Left lobe of liver (tissue), 2 donors: Measurements from ENCODE around the gene OR4K13. TPM values are rescaled to one million over a fixed set of nuclear protein-coding genes. Genes with fewer than 3 reads are reported as not detected.

Experiments used
- ATAC-seq: fragments of 200-7000 bp; cut with Tn5 transposase; one replicate; pipeline ENCODE4 v1.9.1; 2020; ENCODE audit warnings: mild to moderate bottlenecking, moderate library complexity
- DNase-seq: peaks from one replicate; pipeline ENCODE4 v3.0.0-alpha.2; 2020; ENCODE audit warnings: low spot score
- total RNA-seq: library from RNA; stranded (reverse); gene quantifications from one replicate; pipeline ENCODE4 v1.2.1, GENCODE V29; 2021
- donor health status: DM: no; HTN: no; CAD: no; lungs with moderate emphysema.
- donor health status: DM: no; HTN: yes; CAD: no.

Gene OR4K13, protein sequence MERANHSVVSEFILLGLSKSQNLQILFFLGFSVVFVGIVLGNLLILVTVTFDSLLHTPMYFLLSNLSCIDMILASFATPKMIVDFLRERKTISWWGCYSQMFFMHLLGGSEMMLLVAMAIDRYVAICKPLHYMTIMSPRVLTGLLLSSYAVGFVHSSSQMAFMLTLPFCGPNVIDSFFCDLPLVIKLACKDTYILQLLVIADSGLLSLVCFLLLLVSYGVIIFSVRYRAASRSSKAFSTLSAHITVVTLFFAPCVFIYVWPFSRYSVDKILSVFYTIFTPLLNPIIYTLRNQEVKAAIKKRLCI
- not detected for total RNA-seq

DNA sequence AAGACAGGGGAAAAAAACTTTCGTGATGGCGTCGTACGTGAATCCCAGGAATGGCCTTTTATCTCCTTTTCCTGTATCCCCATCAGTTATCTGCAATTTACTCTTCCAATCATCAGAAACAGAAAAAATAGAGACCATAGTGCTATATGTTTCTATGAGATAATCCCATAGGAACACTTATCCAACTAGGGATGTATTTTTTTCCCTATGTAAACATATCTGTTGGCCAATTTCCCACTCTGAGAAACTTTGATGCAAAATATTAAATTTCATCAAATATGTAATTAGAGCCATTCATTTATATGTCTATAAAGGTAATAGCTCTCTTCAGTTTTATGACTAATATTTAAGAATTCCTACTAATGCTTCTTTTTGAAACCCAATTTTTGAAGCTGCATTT lies at the start of gene OR4K13:
Gene OR4K13 (minus strand): TSS at position 101 of the 400 bp plus-strand sequence. CDS start 1,280 bp downstream, outside the sequence.
- no peak for ATAC-seq
- no peak for DNase-seq

DNA sequence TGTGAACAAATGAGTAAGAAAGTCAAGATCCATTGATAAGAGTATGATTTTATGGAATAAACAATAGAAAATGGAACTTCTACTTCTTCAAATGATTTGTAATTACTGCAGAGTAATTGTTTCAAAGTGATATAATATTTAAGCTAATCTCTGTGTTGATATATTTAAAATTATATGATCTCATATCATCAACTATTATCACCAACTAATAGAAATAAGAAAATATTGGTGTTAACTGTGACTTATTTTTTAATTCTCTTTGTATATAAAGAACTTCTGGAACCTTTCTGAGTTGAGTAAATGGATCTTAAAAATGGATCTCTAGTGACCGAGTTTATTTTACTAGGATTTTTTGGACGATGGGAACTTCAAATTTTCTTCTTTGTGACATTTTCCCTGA lies 23.9 kb upstream of the OR4K13 start, which contains the start of gene OR4L1:
Gene OR4L1 (plus strand): TSS at position 301 of the 400 bp plus-strand sequence. CDS start 0 bp downstream, at position 301.
- no peak for ATAC-seq
- no peak for DNase-seq

DNA sequence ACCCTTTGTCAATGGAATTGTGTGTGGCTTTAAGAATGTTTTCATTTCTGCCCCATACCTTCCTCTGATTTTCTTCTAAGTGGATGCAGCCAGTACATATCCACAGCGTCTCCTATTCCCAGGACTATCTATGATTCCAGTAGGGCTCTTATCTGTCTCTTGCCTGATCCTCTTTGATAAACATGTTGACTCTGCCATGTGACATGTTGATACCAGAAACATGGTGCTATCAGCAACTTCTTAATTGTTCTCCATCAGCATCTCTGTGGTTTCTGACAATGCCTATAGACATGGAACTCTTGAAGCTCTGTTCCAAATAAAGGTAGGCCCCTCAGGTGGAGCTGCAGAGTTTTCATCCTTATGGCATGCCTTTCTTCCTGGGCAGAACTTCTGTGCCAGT lies 12.4 kb upstream of the OR4K13 start:
- no peak for ATAC-seq
- DNase-seq, result no peak

DNA sequence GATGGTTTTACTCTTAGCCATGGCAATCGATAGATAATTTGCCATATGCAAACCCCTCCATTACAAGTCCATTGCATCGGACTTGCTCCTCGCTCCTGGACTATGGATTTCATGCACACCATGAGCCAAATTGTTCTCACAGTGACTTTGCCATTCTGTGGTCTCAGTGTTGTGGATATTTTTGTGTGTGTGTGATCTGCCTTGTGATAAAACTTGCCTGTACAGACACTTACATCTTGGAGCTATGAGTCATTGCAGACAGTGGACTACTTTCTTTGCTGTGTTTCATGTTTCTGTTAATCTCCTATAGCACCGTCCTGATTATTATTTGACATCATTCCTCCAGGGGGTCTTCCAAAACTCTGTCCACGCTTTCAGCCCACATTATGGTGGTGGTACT lies 8.4 kb upstream of the OR4K13 start:
- ATAC-seq (no peak), DNase-seq (no peak)

DNA sequence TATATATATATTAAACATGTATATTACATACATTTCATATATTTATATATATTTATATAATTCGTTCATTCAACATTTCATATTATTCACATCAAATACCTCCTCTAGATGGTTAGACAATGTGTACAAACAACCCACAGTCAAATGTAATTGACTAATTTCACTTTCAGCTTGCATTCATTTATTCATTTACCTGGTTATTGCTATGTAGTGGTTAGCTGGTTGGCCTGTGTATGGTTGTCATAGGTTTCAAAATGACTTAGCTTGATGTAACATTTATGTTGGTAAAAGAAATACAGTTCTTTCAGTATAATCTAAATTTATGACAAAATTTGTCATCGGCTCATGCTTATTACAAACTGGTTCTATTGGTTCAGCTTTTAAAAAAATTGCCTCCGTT lies 389 bp downstream of the OR4K13 start:
- no peak for ATAC-seq
- DNase-seq, result no peak

DNA sequence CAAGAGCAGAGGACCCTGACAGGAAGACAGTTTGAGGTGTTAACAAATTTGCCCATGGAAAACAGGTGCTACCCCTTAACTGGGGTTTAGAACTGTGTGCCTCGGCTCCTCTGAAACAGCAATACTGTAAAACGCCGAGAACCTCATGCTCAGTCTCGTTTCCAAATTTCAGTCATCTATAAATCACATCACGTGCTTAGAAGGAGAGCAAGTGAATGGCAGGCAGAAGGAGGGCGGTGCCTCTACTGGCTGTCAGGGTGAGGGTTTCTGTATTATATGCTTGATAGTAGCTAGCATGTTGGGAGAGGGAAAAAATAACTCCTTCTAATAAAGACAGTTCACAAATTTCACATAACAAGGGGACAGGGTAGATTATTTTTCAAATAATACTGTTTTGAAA lies 4.8 kb downstream of the OR4K13 start:
- ATAC-seq, result no peak
- DNase-seq, result no peak

DNA sequence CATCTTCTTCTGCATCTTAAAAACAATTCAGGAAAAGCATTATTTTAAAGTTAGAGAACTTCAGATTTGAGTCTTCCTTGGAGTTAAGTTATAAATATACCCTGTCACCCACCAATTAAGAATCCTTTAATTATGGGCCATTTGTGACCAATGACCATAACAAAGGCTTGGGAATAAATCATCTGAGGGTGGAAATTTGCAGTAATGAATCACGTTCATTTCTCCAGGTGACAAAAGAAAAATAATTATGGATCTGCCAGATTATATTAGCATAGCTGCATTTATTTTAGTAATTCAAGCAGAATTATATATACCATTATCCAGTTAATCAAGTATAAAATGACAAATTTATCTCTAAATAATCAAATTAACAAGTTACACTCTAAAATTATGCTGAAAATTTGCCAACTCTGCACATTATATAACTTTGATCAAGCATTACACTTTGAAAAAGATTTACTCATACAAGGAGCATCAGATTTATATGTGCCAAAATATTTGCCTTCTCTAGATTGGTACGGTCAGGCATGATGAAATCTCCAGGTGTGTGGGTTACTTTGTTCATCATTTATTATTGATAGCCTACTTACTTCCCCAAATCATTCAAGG lies 16.5 kb downstream of the OR4K13 start, which contains the start of gene OR4K14:
Gene OR4K14 (minus strand): TSS at position 51 of the 609 bp plus-strand sequence. CDS start 4,114 bp downstream, outside the sequence.
- no peak for DNase-seq

DNA sequence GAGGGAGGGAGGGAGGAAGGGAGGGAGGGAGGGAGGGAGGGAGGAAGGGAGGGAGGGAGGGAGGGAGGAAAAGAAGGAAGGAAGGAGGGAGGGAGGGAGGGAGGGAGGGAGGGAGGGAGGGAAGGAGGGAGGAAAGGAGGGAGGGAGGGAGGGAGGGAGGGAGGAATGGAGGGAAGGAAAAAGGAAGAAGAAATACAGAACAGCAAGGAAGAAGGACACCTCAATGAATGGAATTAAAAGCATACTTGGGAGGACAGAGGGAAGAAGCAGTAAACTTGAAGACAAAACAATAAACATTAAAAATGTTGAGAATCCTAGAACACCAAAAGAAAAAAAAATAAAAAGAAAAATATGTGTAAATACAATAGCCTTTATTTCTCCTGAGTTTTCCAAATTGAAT lies 27.7 kb downstream of the OR4K13 start:
- DNase-seq (no peak), ATAC-seq (no peak)

More for the DNA sequence above, 16.5 kb downstream of the OR4K13 start, which contains the start of gene OR4K14:
- no peak for ATAC-seq

DNA sequence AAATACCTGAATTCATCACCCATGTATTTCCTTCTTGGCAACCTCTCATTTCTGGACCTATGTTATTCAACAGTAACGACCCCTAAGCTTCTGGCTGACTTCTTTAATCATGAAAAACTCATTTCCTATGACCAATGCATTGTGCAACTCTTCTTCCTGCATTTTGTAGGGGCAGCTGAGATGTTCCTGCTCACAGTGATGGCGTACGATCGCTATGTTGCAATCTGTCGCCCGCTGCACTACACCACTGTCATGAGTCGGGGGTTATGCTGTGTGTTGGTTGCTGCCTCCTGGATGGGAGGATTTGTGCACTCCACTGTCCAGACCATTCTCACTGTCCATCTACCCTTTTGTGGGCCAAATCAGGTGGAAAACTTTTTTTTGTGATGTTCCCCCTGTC lies 33.5 kb downstream of the OR4K13 start:
- ATAC-seq, result no peak
- DNase-seq, result no peak

DNA sequence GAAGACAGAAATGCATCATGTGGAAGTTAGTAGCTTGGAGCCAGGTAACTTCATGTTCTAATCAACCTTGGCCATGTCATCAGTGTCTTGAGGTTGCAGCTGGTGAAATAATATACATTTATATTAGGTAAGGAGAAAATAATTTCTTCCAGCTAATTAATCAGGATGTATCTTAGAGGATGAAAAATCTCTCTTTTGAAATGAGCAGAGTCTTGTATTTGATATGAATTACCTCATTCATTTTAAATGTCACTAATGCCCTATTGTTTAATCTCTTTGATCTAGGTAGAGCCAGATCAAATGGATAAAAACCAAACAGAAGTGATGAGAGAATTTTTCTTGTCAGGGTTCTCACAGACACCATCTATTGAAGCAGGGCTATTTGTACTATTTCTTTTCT lies 34.0 kb downstream of the OR4K13 start, which contains the start of gene OR4Q2:
Gene OR4Q2 (plus strand): TSS at position 301 of the 400 bp plus-strand sequence.
- ATAC-seq, result no peak

DNA sequence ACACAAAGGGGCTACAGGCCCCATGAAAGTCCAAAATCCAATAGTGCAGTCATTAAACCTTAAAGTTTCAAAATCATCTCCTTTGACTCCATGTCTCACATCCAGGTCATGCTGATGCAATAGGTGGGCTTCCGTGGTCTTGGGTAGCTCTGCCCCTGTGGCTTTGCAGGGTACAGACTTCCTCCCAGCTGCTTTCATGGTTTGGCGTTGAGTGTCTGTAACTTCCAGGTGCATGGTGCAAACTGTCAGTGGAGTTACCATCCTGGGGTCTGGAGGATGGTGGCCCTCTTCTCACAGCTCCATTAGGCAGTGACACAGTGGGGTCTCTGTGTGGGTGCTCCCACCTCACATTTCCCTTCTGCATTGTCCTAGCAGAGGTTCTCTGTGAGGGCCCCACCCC lies 42.4 kb downstream of the OR4K13 start:
- no peak for ATAC-seq

More for the DNA sequence above, 34.0 kb downstream of the OR4K13 start, which contains the start of gene OR4Q2:
- no peak for DNase-seq

More for the DNA sequence above, 42.4 kb downstream of the OR4K13 start:
- no peak for DNase-seq

Other genes starting within 250 kb of the OR4K13 start
- gene OR4N2, start 232.3 kb downstream of the OR4K13 start, total RNA-seq, result not detected
- not detected for gene OR4K2, start 160.9 kb downstream of the OR4K13 start, total RNA-seq
- gene OR4K5, start 115.4 kb downstream of the OR4K13 start, total RNA-seq, result not detected
- gene OR4K1, start 105.1 kb downstream of the OR4K13 start, total RNA-seq, result not detected
- gene OR4K15, start 60.4 kb downstream of the OR4K13 start, total RNA-seq, result not detected
- not detected for gene OR4Q2, start 33.9 kb downstream of the OR4K13 start, total RNA-seq
- not detected for gene OR4K14, start 16.7 kb downstream of the OR4K13 start, total RNA-seq
- gene OR4L1, start 24.0 kb upstream of the OR4K13 start, total RNA-seq, result not detected
- gene OR4K17, start 74.7 kb upstream of the OR4K13 start, total RNA-seq, result not detected
- not detected for gene OR4N5, start 102.8 kb upstream of the OR4K13 start, total RNA-seq
- not detected for gene OR11G2, start 154.9 kb upstream of the OR4K13 start, total RNA-seq
- gene OR11H6, start 187.7 kb upstream of the OR4K13 start, total RNA-seq, result not detected
- not detected for gene OR11H7, start 192.9 kb upstream of the OR4K13 start, total RNA-seq
- gene OR11H4, start 203.2 kb upstream of the OR4K13 start, total RNA-seq, result not detected